OCI-LY1 (cell line): ENCODE data around the gene LGALS14.

Experiments
- H2AFZ ChIP-seq: fragments of 200-600 bp; sonication (generic), shearing (Covaris generic); 2 replicates; pipeline ENCODE4 v1.6.0; 2014; ENCODE audit warnings: antibody characterized with exemption, mild to moderate bottlenecking, low read length
- H3F3A ChIP-seq: fragments of 200-600 bp; sonication (generic), shearing (Covaris generic); 2 replicates; pipeline ENCODE4 v1.6.0; 2014; ENCODE audit warnings: mild to moderate bottlenecking, antibody characterized with exemption, low read length, moderate library complexity; ENCODE audit not compliant: insufficient read depth
- H3K27ac ChIP-seq: fragments of 200-600 bp; sonication (generic); 2 replicates; pipeline ENCODE4 v1.5.1; 2014; ENCODE audit warnings: low read length, mixed run types, mild to moderate bottlenecking, low read depth; ENCODE audit not compliant: poor library complexity, severe bottlenecking
- H3K27me3 ChIP-seq: fragments of 200-600 bp; sonication (generic); 2 replicates; pipeline ENCODE4 v1.6.0; 2014; ENCODE audit warnings: antibody characterized with exemption, mild to moderate bottlenecking, low read length, moderate library complexity; ENCODE audit not compliant: insufficient read depth
- H3K36me3 ChIP-seq: fragments of 200-600 bp; sonication (generic); 2 replicates; pipeline ENCODE4 v1.6.1; 2014; ENCODE audit warnings: mild to moderate bottlenecking, antibody characterized with exemption, low read length, moderate library complexity, mixed read lengths; ENCODE audit not compliant: insufficient read depth
- H3K4me1 ChIP-seq: fragments of 200-600 bp; sonication (generic); 2 replicates; pipeline ENCODE4 v1.5.1; 2014; ENCODE audit warnings: mild to moderate bottlenecking, low read length, moderate library complexity; ENCODE audit not compliant: insufficient read depth, severe bottlenecking
- H3K4me2 ChIP-seq: fragments of 200-600 bp; sonication (generic), shearing (Covaris generic); 2 replicates; pipeline ENCODE4 v1.6.1; 2014; ENCODE audit warnings: low read length
- H3K4me3 ChIP-seq: fragments of 200-600 bp; sonication (generic); 2 replicates; pipeline ENCODE4 v1.5.1; 2014; ENCODE audit warnings: low read length, low read depth, mild to moderate bottlenecking, mixed read lengths; ENCODE audit not compliant: poor library complexity, severe bottlenecking
- H3K79me2 ChIP-seq: fragments of 200-600 bp; shearing (Covaris generic); 2 replicates; pipeline ENCODE4 v1.6.1; 2016; ENCODE audit warnings: mixed run types, low read length, mixed read lengths; ENCODE audit not compliant: insufficient read depth
- H3K9ac ChIP-seq: fragments of 200-600 bp; sonication (generic), shearing (Covaris generic); 2 replicates; pipeline ENCODE4 v1.6.1; 2014; ENCODE audit warnings: mild to moderate bottlenecking, low read length, mixed read lengths
- H3K9me2 ChIP-seq: fragments of 200-600 bp; sonication (generic), shearing (Covaris generic); 2 replicates; pipeline ENCODE4 v1.6.1; 2014; ENCODE audit warnings: low read depth, mild to moderate bottlenecking, low read length, mixed read lengths
- H3K9me3 ChIP-seq: fragments of 200-600 bp; shearing (Covaris generic); 2 replicates; pipeline ENCODE4 v1.6.1; 2014; ENCODE audit warnings: low read length, mixed read lengths
- H4K20me1 ChIP-seq: fragments of 200-600 bp; sonication (generic), shearing (Covaris generic); 2 replicates; pipeline ENCODE4 v1.6.0; 2016; ENCODE audit warnings: mild to moderate bottlenecking, low read length; ENCODE audit not compliant: insufficient read depth
- CTCF ChIP-seq: fragments of 200-600 bp; sonication (generic), shearing (Covaris generic); IDR thresholded peaks from 2 replicates; pipeline ENCODE4 v1.5.1; 2017; ENCODE audit warnings: mild to moderate bottlenecking, antibody characterized with exemption, low read length, moderate library complexity, mixed read lengths
- EZH2 ChIP-seq: fragments of 200-600 bp; sonication (generic), shearing (Covaris generic); IDR thresholded peaks from 2 replicates; pipeline ENCODE4 v1.8.0; 2017; ENCODE audit warnings: borderline replicate concordance, mixed run types, mild to moderate bottlenecking, antibody characterized with exemption, low read length, moderate library complexity, mixed read lengths

LGALS14 gene

GRCh38 chr19:39737891-39738290 is 33.6 kb downstream of the LGALS14 start, which contains the start of gene CLC:
Gene CLC, minus strand, starts transcription at chr19:39738029. Its CDS starts 77 bp downstream, at chr19:39737952.
- H3K4me2 ChIP-seq: no peak within 1 kb of the TSS

GRCh38 chr19:39738814-39739213 is 34.5 kb downstream of the LGALS14 start:
- no peaks in the 10 kb centered on the region for H3K36me3 ChIP-seq
- no peaks in the 10 kb centered on the region for H3K9me3 ChIP-seq
- no peak overlapping the region for H2AFZ ChIP-seq
- no peaks in the 10 kb centered on the region for H3K79me2 ChIP-seq
- no peak overlapping the region for H3K4me2 ChIP-seq
- peaks cover 6% of the 10 kb centered on the region; the same call in 1 of the 2 replicates for H3K27me3 ChIP-seq
- no peak for TF ChIP-seq CTCF
- TF ChIP-seq EZH2: no peak
- no peaks in the 10 kb centered on the region for H3K9me2 ChIP-seq
- no peak overlapping the region for H3K4me3 ChIP-seq
- no peaks in the 10 kb centered on the region for H3K4me1 ChIP-seq
- no peaks in the 10 kb centered on the region for H3F3A ChIP-seq
- no peak overlapping the region for H3K27ac ChIP-seq
- H3K9ac ChIP-seq: no peak overlapping the region
- H4K20me1 ChIP-seq: no peaks in the 10 kb centered on the region

More at GRCh38 chr19:39737891-39738290, 33.6 kb downstream of the LGALS14 start, which contains the start of gene CLC:
- H3K27ac ChIP-seq: no peak within 1 kb of the TSS
- H4K20me1 ChIP-seq: no peaks in the 10 kb centered on the region
- TF ChIP-seq CTCF (no peak), EZH2 (no peak)
- H2AFZ ChIP-seq: no peak within 1 kb of the TSS
- no peak within 1 kb of the TSS for H3K4me3 ChIP-seq
- H3F3A ChIP-seq: no peaks in the 10 kb centered on the region
- no peaks in the 10 kb centered on the region; the same call in 1 of the 2 replicates for H3K9me2 ChIP-seq
- H3K79me2 ChIP-seq: no peaks in the 10 kb centered on the region
- H3K36me3 ChIP-seq: no peaks in the 10 kb centered on the region
- H3K9me3 ChIP-seq: no peaks in the 10 kb centered on the region
- no peak within 1 kb of the TSS for H3K9ac ChIP-seq
- H3K4me1 ChIP-seq: no peaks in the 10 kb centered on the region
- H3K27me3 ChIP-seq: peaks cover 6% of the 10 kb centered on the region; the same call in 1 of the 2 replicates

GRCh38 chr19:39740395-39740794 is 36.1 kb downstream of the LGALS14 start:
- no peak for TF ChIP-seq EZH2
- H3K4me3 ChIP-seq: no peak overlapping the region
- no peak overlapping the region for H3K9ac ChIP-seq
- H3K9me2 ChIP-seq: no peaks in the 10 kb centered on the region
- no peaks in the 10 kb centered on the region for H3K4me1 ChIP-seq
- H2AFZ ChIP-seq: no peak overlapping the region
- no peaks in the 10 kb centered on the region for H3K36me3 ChIP-seq
- H4K20me1 ChIP-seq: no peaks in the 10 kb centered on the region
- H3F3A ChIP-seq: no peaks in the 10 kb centered on the region
- no peaks in the 10 kb centered on the region for H3K9me3 ChIP-seq
- no peak overlapping the region for H3K27ac ChIP-seq
- peaks cover 6% of the 10 kb centered on the region; the same call in 1 of the 2 replicates for H3K27me3 ChIP-seq
- H3K4me2 ChIP-seq: no peak overlapping the region
- H3K79me2 ChIP-seq: no peaks in the 10 kb centered on the region

GRCh38 chr19:39745643-39746042 is 41.4 kb downstream of the LGALS14 start:
- H2AFZ ChIP-seq: no peak overlapping the region
- no peaks in the 10 kb centered on the region for H3K27me3 ChIP-seq
- H4K20me1 ChIP-seq: no peaks in the 10 kb centered on the region
- no peak overlapping the region for H3K27ac ChIP-seq
- H3K79me2 ChIP-seq: no peaks in the 10 kb centered on the region
- no peaks in the 10 kb centered on the region for H3K9me2 ChIP-seq
- TF ChIP-seq CTCF: no peak
- TF ChIP-seq EZH2: no peak
- no peaks in the 10 kb centered on the region for H3K36me3 ChIP-seq
- H3K4me3 ChIP-seq: no peak overlapping the region
- H3F3A ChIP-seq: no peaks in the 10 kb centered on the region
- no peaks in the 10 kb centered on the region for H3K9me3 ChIP-seq
- H3K4me2 ChIP-seq: no peak overlapping the region
- no peaks in the 10 kb centered on the region for H3K4me1 ChIP-seq
- H3K9ac ChIP-seq: no peak overlapping the region
